Neural crest cell (in vitro differentiated cells): Measurements from ENCODE around the gene PRKN. TPM values are rescaled to one million over a fixed set of nuclear protein-coding genes. Genes with fewer than 3 reads are reported as not detected.

Source experiments
- DNase-seq: peaks from one replicate; pipeline ENCODE4 v3.0.0; 2021; ENCODE audit warnings: low read depth, mixed read lengths, low spot score
- H3K27ac Mint-ChIP-seq: one replicate; pipeline ENCODE4 v1.8.0; 2021; ENCODE audit warnings: mild to moderate bottlenecking, mixed read lengths; ENCODE audit not compliant: unreplicated experiment
- H3K27me3 Mint-ChIP-seq: 2 replicates; pipeline ENCODE4 v1.8.0; 2021; ENCODE audit warnings: low read depth, mild to moderate bottlenecking, mixed read lengths
- H3K36me3 Mint-ChIP-seq: 2 replicates; pipeline ENCODE4 v1.8.0; 2021; ENCODE audit warnings: low read depth, mild to moderate bottlenecking, mixed read lengths
- H3K4me1 Mint-ChIP-seq: 2 replicates; pipeline ENCODE4 v1.8.0; 2021; ENCODE audit warnings: mixed read lengths
- H3K4me3 Mint-ChIP-seq: one replicate; pipeline ENCODE4 v1.8.0; 2021; ENCODE audit warnings: mild to moderate bottlenecking, mixed read lengths
- H3K9me3 Mint-ChIP-seq: 2 replicates; pipeline ENCODE4 v1.8.0; 2021; ENCODE audit warnings: mixed read lengths
- total RNA-seq: library from RNA; stranded (reverse); gene quantifications from 2 replicates; pipeline ENCODE4 v1.2.1, GENCODE V29; 2021
- TF ChIP-seq, protein P1 (sequence below): fragments of 200-600 bp; sonication (generic); conservative IDR thresholded peaks from 2 replicates; pipeline ENCODE4 v1.5.0; 2021; ENCODE audit warnings: antibody characterized with exemption, mild to moderate bottlenecking

The PRKN gene
- total RNA-seq, 1 donor from 2014 or later = 3.2 TPM

GRCh38 chr6:161649841-161650240, 1077.7 kb downstream of the PRKN start:
- TF ChIP-seq, protein P1, sequence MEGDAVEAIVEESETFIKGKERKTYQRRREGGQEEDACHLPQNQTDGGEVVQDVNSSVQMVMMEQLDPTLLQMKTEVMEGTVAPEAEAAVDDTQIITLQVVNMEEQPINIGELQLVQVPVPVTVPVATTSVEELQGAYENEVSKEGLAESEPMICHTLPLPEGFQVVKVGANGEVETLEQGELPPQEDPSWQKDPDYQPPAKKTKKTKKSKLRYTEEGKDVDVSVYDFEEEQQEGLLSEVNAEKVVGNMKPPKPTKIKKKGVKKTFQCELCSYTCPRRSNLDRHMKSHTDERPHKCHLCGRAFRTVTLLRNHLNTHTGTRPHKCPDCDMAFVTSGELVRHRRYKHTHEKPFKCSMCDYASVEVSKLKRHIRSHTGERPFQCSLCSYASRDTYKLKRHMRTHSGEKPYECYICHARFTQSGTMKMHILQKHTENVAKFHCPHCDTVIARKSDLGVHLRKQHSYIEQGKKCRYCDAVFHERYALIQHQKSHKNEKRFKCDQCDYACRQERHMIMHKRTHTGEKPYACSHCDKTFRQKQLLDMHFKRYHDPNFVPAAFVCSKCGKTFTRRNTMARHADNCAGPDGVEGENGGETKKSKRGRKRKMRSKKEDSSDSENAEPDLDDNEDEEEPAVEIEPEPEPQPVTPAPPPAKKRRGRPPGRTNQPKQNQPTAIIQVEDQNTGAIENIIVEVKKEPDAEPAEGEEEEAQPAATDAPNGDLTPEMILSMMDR = no peak
- H3K36me3 Mint-ChIP-seq = no peaks in the 10 kb centered on the region
- peaks cover 3% of the 10 kb centered on the region for H3K9me3 Mint-ChIP-seq
- H3K4me1 Mint-ChIP-seq = no peaks in the 10 kb centered on the region
- no peak overlapping the region for H3K27ac Mint-ChIP-seq
- no peak overlapping the region for H3K4me3 Mint-ChIP-seq
- no peak for DNase-seq
- H3K27me3 Mint-ChIP-seq = no peaks in the 10 kb centered on the region

DNA sequence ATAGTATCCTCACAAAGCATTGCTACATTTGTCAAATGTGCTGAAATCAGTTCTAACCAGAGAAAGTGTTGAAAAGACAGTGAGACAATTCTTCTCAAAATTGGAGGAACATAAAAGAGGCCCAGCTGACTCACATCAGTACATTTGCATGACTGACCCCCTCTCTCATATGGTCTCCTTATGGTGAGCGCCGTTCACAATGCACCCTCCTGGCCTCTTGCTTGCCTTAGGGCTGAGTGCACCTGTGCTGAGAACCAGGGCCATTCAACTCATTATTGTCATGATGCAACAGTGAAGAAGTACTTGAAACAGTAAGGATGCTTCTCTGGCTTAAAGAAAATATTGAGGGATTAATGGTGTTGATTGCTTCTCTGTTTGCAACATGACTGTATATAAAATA, 1078.5 kb downstream of the PRKN start:
- Mint-ChIP-seq H3K27me3 (no peaks in the 10 kb centered on the region), H3K36me3 (no peaks in the 10 kb centered on the region), H3K9me3 (peaks cover 3% of the 10 kb centered on the region), H3K4me1 (no peaks in the 10 kb centered on the region), H3K27ac (no peak overlapping the region), H3K4me3 (no peak overlapping the region)
- TF ChIP-seq, protein P1 = no peak
- no peak for DNase-seq

DNA sequence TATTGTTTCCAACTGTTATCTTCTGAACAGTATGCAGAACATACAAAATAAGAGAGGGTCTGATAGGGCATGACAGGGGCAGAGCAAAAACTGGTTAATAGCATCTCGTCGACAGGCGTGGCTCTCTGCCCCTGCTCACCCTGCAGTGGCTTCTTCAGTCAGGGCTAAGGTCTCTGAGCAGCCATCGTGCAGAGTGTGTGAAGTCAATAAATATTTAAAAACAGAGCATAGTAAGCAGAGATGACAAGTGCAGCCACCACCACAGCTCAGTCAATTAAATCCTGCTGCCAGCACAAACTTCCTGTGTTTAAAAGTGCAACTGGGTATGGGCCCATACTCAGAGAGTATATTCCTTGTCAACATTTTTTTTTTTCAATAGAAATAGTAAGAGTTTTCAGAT, 1080.3 kb downstream of the PRKN start:
- no peak for DNase-seq
- Mint-ChIP-seq H3K4me1 (no peaks in the 10 kb centered on the region), H3K27ac (no peak overlapping the region), H3K27me3 (no peaks in the 10 kb centered on the region), H3K4me3 (no peak overlapping the region), H3K36me3 (no peaks in the 10 kb centered on the region), H3K9me3 (peaks cover 3% of the 10 kb centered on the region)
- TF ChIP-seq, protein P1 = no peak

GRCh38 chr6:161644521-161644920, 1083.0 kb downstream of the PRKN start:
- Mint-ChIP-seq H3K27ac (no peak overlapping the region), H3K4me3 (no peak overlapping the region), H3K36me3 (no peaks in the 10 kb centered on the region), H3K27me3 (no peaks in the 10 kb centered on the region), H3K4me1 (peaks cover 5% of the 10 kb centered on the region), H3K9me3 (peaks cover 3% of the 10 kb centered on the region)
- TF ChIP-seq, protein P1 = no peak
- DNase-seq = no peak

DNA sequence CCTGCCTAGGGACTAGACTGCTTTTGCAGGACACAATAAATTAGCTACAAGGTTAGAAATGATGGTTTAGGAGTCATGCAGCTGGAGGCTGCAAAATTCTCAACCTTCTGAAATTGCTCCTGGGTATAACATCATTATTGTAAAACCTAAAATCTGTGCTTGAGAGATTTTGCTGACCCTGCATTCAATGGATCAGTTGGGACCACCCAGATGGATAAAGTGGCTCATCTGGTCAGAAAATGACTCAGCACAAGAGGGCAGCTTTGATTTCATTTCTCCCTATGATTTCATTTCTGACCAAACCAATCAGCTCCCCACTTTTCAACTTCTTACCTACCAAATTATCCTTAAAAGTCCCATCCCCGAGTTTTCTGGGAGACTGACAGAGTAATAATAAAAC, 1086.4 kb downstream of the PRKN start:
- Mint-ChIP-seq H3K36me3 (no peaks in the 10 kb centered on the region), H3K4me3 (no peak overlapping the region), H3K4me1 (peaks cover 5% of the 10 kb centered on the region), H3K9me3 (peaks cover 3% of the 10 kb centered on the region), H3K27me3 (no peaks in the 10 kb centered on the region), H3K27ac (no peak overlapping the region)
- DNase-seq = no peak
- TF ChIP-seq, protein P1 = no peak

- H3K4me3 Mint-ChIP-seq = no peak overlapping the region
- no peak overlapping the region for H3K27ac Mint-ChIP-seq
Measured at GRCh38 chr6:161639772-161640171, 1087.8 kb downstream of the PRKN start.

More at GRCh38 chr6:161639772-161640171, 1087.8 kb downstream of the PRKN start:
- TF ChIP-seq, protein P1 = no peak
- Mint-ChIP-seq H3K36me3 (no peaks in the 10 kb centered on the region), H3K27me3 (no peaks in the 10 kb centered on the region), H3K4me1 (peaks cover 5% of the 10 kb centered on the region), H3K9me3 (no peaks in the 10 kb centered on the region)
- DNase-seq = no peak
